GM19238 (cell line): Measurements from ENCODE around the gene SLC25A3.
"Not testable (repeated sequence)": the region's sequence is repeated elsewhere in the genome, so short reads cannot be mapped to it uniquely, and the experiment has no call there.

Experiments used
- DNase-seq: peaks from one replicate; pipeline ENCODE4 v3.0.0; 2011; ENCODE audit warnings: low spot score; ENCODE audit not compliant: insufficient read length

SLC25A3 gene

GRCh38 chr12:98594050-98594835 is 757 bp downstream of the SLC25A3 start:
- DNase-seq: peak; percentile 7

GRCh38 chr12:98595243-98595988 is 1.9 kb downstream of the SLC25A3 start:
- DNase-seq: no peak

- DNase-seq: not testable (repeated sequence)
These were observed 3.8 kb downstream of the SLC25A3 start for GRCh38 chr12:98597313-98597712.

GRCh38 chr12:98601924-98602323 is 8.4 kb downstream of the SLC25A3 start:
- DNase-seq: no peak

- no peak for DNase-seq
These were observed 13.0 kb downstream of the SLC25A3 start for GRCh38 chr12:98606359-98606988.

GRCh38 chr12:98610596-98610995 is 17.1 kb downstream of the SLC25A3 start:
- DNase-seq: no peak

- peak; percentile 32 for DNase-seq
These were observed 19.3 kb downstream of the SLC25A3 start for GRCh38 chr12:98612696-98613334.

GRCh38 chr12:98618952-98619351 is 25.5 kb downstream of the SLC25A3 start:
- no peak for DNase-seq

- DNase-seq: peak; percentile 10
These were observed 42.3 kb downstream of the SLC25A3 start for GRCh38 chr12:98635657-98636323.

- DNase-seq: no peak
These were observed 43.6 kb downstream of the SLC25A3 start for GRCh38 chr12:98637068-98637467.

- no peak for DNase-seq
These were observed 44.5 kb downstream of the SLC25A3 start for GRCh38 chr12:98638009-98638408.

- DNase-seq: no peak
These were observed 46.0 kb downstream of the SLC25A3 start for GRCh38 chr12:98639491-98639890.

- not testable (repeated sequence) for DNase-seq
These were observed 49.3 kb downstream of the SLC25A3 start for GRCh38 chr12:98642801-98643200.

GRCh38 chr12:98644433-98644711 is 50.9 kb downstream of the SLC25A3 start:
- no peak for DNase-seq

GRCh38 chr12:98644712-98645571 is 51.5 kb downstream of the SLC25A3 start, which contains the start of the genes APAF1 and IKBIP:
Gene APAF1, plus strand, starts transcription at chr12:98645290. Its CDS starts 3,070 bp downstream, at chr12:98648360.
Gene IKBIP, minus strand, starts transcription at chr12:98644788. Its CDS starts 87 bp downstream, at chr12:98644701.
- DNase-seq: peak; percentile 79

- DNase-seq: peak; percentile 9
These were observed 52.1 kb downstream of the SLC25A3 start for GRCh38 chr12:98645572-98646067.

GRCh38 chr12:98646294-98647090 is 53.0 kb downstream of the SLC25A3 start:
- no peak for DNase-seq

- DNase-seq: no peak
These were observed 57.8 kb downstream of the SLC25A3 start for GRCh38 chr12:98651328-98651727.

- peak; percentile 9 for DNase-seq
These were observed 60.5 kb downstream of the SLC25A3 start for GRCh38 chr12:98653866-98654493.
